ENCODE measurements around the gene BEX5.
"Not testable (repeated sequence)": the region's sequence is repeated elsewhere in the genome, so short reads cannot be mapped to it uniquely, and the experiment has no call there.

DNA sequence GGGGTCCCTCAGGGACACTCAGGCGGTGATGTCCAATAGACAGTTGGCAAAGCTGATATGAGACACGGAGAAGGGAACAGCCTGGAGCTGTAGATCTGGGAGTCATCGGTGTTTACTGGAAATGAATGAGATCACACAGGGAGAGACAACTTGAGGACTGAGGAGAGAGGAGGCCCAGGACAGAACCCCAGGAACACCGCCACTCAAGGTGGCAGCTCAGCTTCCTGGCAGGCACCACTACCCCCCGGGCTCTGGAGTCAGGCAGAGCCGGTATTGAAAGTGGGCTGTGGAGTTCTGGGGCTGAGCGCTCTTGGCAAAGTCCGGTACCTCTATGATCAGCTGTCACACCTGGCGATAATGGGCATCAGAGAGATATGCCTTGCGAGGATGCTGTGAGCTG is 30.8 kb downstream of the BEX5 start:
- TF ChIP-seq, protein P1, sequence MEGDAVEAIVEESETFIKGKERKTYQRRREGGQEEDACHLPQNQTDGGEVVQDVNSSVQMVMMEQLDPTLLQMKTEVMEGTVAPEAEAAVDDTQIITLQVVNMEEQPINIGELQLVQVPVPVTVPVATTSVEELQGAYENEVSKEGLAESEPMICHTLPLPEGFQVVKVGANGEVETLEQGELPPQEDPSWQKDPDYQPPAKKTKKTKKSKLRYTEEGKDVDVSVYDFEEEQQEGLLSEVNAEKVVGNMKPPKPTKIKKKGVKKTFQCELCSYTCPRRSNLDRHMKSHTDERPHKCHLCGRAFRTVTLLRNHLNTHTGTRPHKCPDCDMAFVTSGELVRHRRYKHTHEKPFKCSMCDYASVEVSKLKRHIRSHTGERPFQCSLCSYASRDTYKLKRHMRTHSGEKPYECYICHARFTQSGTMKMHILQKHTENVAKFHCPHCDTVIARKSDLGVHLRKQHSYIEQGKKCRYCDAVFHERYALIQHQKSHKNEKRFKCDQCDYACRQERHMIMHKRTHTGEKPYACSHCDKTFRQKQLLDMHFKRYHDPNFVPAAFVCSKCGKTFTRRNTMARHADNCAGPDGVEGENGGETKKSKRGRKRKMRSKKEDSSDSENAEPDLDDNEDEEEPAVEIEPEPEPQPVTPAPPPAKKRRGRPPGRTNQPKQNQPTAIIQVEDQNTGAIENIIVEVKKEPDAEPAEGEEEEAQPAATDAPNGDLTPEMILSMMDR (IDR thresholded peaks at IDR 0.05; ENCODE audit: insufficient read depth, low read length, poor library complexity, severe bottlenecking): not testable (repeated sequence)
- not testable (repeated sequence) for TF ChIP-seq EZH2phosphoT487 (conservative IDR thresholded peaks at IDR 0.05; ENCODE audit: low read length)

All from SU-DHL-6 (cell line).